Left kidney (tissue), 1 donor: ENCODE measurements around the gene MIGA2. TPM values are rescaled to one million over a fixed set of nuclear protein-coding genes. Genes with fewer than 3 reads are reported as not detected.

ENCODE experiments used
- polyA plus RNA-seq: library from polyadenylated mRNA; unstranded; fragments of 120-200 nt; gene quantifications from one replicate; pipeline ENCODE4 v1.2.1, GENCODE V29; 2013; ENCODE audit not compliant: insufficient read length

MIGA2 gene
- polyA plus RNA-seq, 1 donor: 18.8 TPM

Other genes starting within 250 kb of the MIGA2 start
- 39.5 TPM for gene TBC1D13, start 249.4 kb upstream of the MIGA2 start, polyA plus RNA-seq
- 6.7 TPM for gene ENDOG, start 218.1 kb upstream of the MIGA2 start, polyA plus RNA-seq
- 35.3 TPM for gene SPOUT1, start 206.8 kb upstream of the MIGA2 start, polyA plus RNA-seq
- 23.0 TPM for gene KYAT1, start 154.7 kb upstream of the MIGA2 start, polyA plus RNA-seq
- gene LRRC8A, start 154.5 kb upstream of the MIGA2 start, polyA plus RNA-seq: 24.2 TPM
- gene PHYHD1, start 115.6 kb upstream of the MIGA2 start, polyA plus RNA-seq: 63.9 TPM
- gene DOLK, start 89.0 kb upstream of the MIGA2 start, polyA plus RNA-seq: 14.4 TPM
- 53.9 TPM for gene NUP188, start 88.9 kb upstream of the MIGA2 start, polyA plus RNA-seq
- gene SH3GLB2, start 8.3 kb upstream of the MIGA2 start, polyA plus RNA-seq: 111 TPM
- gene DOLPP1, start 44.5 kb downstream of the MIGA2 start, polyA plus RNA-seq: 20.2 TPM
- 39.2 TPM for gene CRAT, start 74.2 kb downstream of the MIGA2 start, polyA plus RNA-seq
- gene PTPA, start 74.8 kb downstream of the MIGA2 start, polyA plus RNA-seq: 104 TPM
- gene IER5L, start 141.6 kb downstream of the MIGA2 start, polyA plus RNA-seq: 6.6 TPM